ENCODE results near the gene OPRD1. TPM values are rescaled to one million over a fixed set of nuclear protein-coding genes. Genes with fewer than 3 reads are reported as not detected.

Gene OPRD1
- total RNA-seq, 4 donors from 2014 or later: not detected

GRCh38 chr1:28896609-28896986, 84.6 kb downstream of the OPRD1 start:
- Histone ChIP-seq H3K27me3 (no peaks in the 10 kb centered on the region), H3K36me3 (no peaks in the 10 kb centered on the region), H3K4me1 (peaks cover 7% of the 10 kb centered on the region), H3K4me3 (no peak overlapping the region), H3K9me3 (no peaks in the 10 kb centered on the region), H3K27ac (no peak overlapping the region)
- DNase-seq (ENCODE audit: low spot score in 2 of 2): no peak
- TF ChIP-seq CTCF (IDR thresholded peaks at IDR 0.05): no peak
- TF ChIP-seq EP300 (IDR thresholded peaks at IDR 0.05): no peak
- no peak for TF ChIP-seq POLR2AphosphoS5 (IDR thresholded peaks at IDR 0.05)
- WGBS: 62% methylated on average over 3 of the region's 3 CpGs

GRCh38 chr1:28897789-28898188, 85.8 kb downstream of the OPRD1 start:
- H3K27ac ChIP-seq: no peak overlapping the region
- no peaks in the 10 kb centered on the region for H3K9me3 ChIP-seq
- 79% methylated on average over 4 of the region's 4 CpGs for WGBS
- TF ChIP-seq CTCF (IDR thresholded peaks at IDR 0.05) (no peak), POLR2A (IDR thresholded peaks at IDR 0.05) (no peak), EP300 (IDR thresholded peaks at IDR 0.05) (no peak), POLR2AphosphoS5 (IDR thresholded peaks at IDR 0.05) (no peak)
- no peaks in the 10 kb centered on the region for H3K36me3 ChIP-seq
- no peak for DNase-seq (ENCODE audit: low spot score in 2 of 2)
- H3K4me1 ChIP-seq: peaks cover 7% of the 10 kb centered on the region
- no peaks in the 10 kb centered on the region for H3K27me3 ChIP-seq
- no peak overlapping the region for H3K4me3 ChIP-seq

GRCh38 chr1:28898405-28898881, 86.5 kb downstream of the OPRD1 start:
- 39% methylated on average over 3 of the region's 3 CpGs for WGBS
- H3K9me3 ChIP-seq: no peaks in the 10 kb centered on the region
- no peaks in the 10 kb centered on the region for H3K27me3 ChIP-seq
- no peak overlapping the region for H3K27ac ChIP-seq
- peaks cover 7% of the 10 kb centered on the region for H3K4me1 ChIP-seq
- DNase-seq (ENCODE audit: low spot score in 2 of 2): no peak
- no peak overlapping the region for H3K4me3 ChIP-seq
- H3K36me3 ChIP-seq: no peaks in the 10 kb centered on the region
- no peak for TF ChIP-seq CTCF (IDR thresholded peaks at IDR 0.05)
- no peak for TF ChIP-seq POLR2AphosphoS5 (IDR thresholded peaks at IDR 0.05)
- no peak for TF ChIP-seq POLR2A (IDR thresholded peaks at IDR 0.05)
- no peak for TF ChIP-seq EP300 (IDR thresholded peaks at IDR 0.05)

- Histone ChIP-seq H3K27ac (no peak overlapping the region), H3K9me3 (no peaks in the 10 kb centered on the region), H3K36me3 (no peaks in the 10 kb centered on the region), H3K27me3 (no peaks in the 10 kb centered on the region), H3K4me1 (peaks cover 7% of the 10 kb centered on the region), H3K4me3 (no peak overlapping the region)
- 37% methylated on average over 2 of the region's 2 CpGs for WGBS
- no peak for DNase-seq (ENCODE audit: low spot score in 2 of 2)
- no peak for TF ChIP-seq POLR2AphosphoS5 (IDR thresholded peaks at IDR 0.05)
- no peak for TF ChIP-seq EP300 (IDR thresholded peaks at IDR 0.05)
- no peak for TF ChIP-seq CTCF (IDR thresholded peaks at IDR 0.05)
- no peak for TF ChIP-seq POLR2A (IDR thresholded peaks at IDR 0.05)
Measured at GRCh38 chr1:28899267-28899666, 87.3 kb downstream of the OPRD1 start.

- Histone ChIP-seq H3K27me3 (no peaks in the 10 kb centered on the region), H3K4me3 (no peak overlapping the region), H3K36me3 (no peaks in the 10 kb centered on the region), H3K9me3 (no peaks in the 10 kb centered on the region), H3K27ac (no peak overlapping the region), H3K4me1 (peaks cover 7% of the 10 kb centered on the region)
- no peak for DNase-seq (ENCODE audit: low spot score in 2 of 2)
- 91% methylated on average over 3 of the region's 3 CpGs for WGBS
- TF ChIP-seq POLR2AphosphoS5 (IDR thresholded peaks at IDR 0.05) (no peak), POLR2A (IDR thresholded peaks at IDR 0.05) (no peak), CTCF (IDR thresholded peaks at IDR 0.05) (no peak), EP300 (IDR thresholded peaks at IDR 0.05) (no peak)
Measured at GRCh38 chr1:28900562-28900961, 88.6 kb downstream of the OPRD1 start.
